Ramos (cell line): Measurements from ENCODE around the gene MAGED4.
"Not testable (repeated sequence)": the region's sequence is repeated elsewhere in the genome, so short reads cannot be mapped to it uniquely, and the experiment has no call there.

ENCODE experiments used
- in situ Hi-C: fragments of 300-500 bp; cut with MboI; formaldehyde crosslinking; loops from one replicate; pipeline ENCODE4 v1.14.3; 2022; ENCODE audit warnings: low sequenced_read_pairs; ENCODE audit not compliant: unreplicated experiment

The MAGED4 gene

GRCh38 chrX:52184440-52185077, at the start of gene MAGED4:
MAGED4 (plus strand) TSS chrX:52184888; CDS start chrX:52185923, 1,035 bp downstream.
- in situ Hi-C loops: not testable (repeated sequence)

- in situ Hi-C loops: no loop called here
These were observed 45.7 kb upstream of the MAGED4 start for GRCh38 chrX:52138830-52139544.

GRCh38 chrX:52139545-52139895, 45.2 kb upstream of the MAGED4 start:
- in situ Hi-C loops: no loop called here

GRCh38 chrX:52140020-52140419, 44.7 kb upstream of the MAGED4 start:
- in situ Hi-C loops: no loop called here

GRCh38 chrX:52150667-52151066, 34.0 kb upstream of the MAGED4 start:
- in situ Hi-C loops: not testable (repeated sequence)

- in situ Hi-C loops: not testable (repeated sequence)
These were observed 24.5 kb upstream of the MAGED4 start for GRCh38 chrX:52160140-52160539.

GRCh38 chrX:52166840-52167239, 17.8 kb upstream of the MAGED4 start:
- in situ Hi-C loops: no loop called here

GRCh38 chrX:52171055-52171454, 13.6 kb upstream of the MAGED4 start:
- in situ Hi-C loops: not testable (repeated sequence)

GRCh38 chrX:52185078-52185453, 378 bp downstream of the MAGED4 start:
- in situ Hi-C loops: not testable (repeated sequence)

- in situ Hi-C loops: not testable (repeated sequence)
These were observed 26.7 kb downstream of the MAGED4 start for GRCh38 chrX:52211405-52211804.

GRCh38 chrX:52213276-52213675, 28.6 kb downstream of the MAGED4 start:
- in situ Hi-C loops: no loop called here

- in situ Hi-C loops: no loop called here
These were observed 31.9 kb downstream of the MAGED4 start for GRCh38 chrX:52216541-52216940.

GRCh38 chrX:52217494-52218160, 32.9 kb downstream of the MAGED4 start:
- in situ Hi-C loops: no loop called here

GRCh38 chrX:52220936-52221335, 36.2 kb downstream of the MAGED4 start:
- in situ Hi-C loops: no loop called here
